GM12865 (cell line): Measurements from ENCODE around the gene MYOD1.

ENCODE experiments used
- DNase-seq: peaks from one replicate; pipeline ENCODE4 v3.0.0; 2010; ENCODE audit warnings: low read depth
- H3K4me3 ChIP-seq: 2 replicates; pipeline ENCODE4 v1.5.1; 2011; ENCODE audit warnings: mild to moderate bottlenecking, low read depth, low read length, control low read depth
- CTCF ChIP-seq: IDR thresholded peaks from 2 replicates; pipeline ENCODE4 v1.5.1; 2011; ENCODE audit warnings: low read length, control low read depth, low read depth, inconsistent platforms; ENCODE audit not compliant: insufficient read depth; ENCODE audit errors: missing control alignments

Gene MYOD1

GRCh38 chr11:17766590-17766989, 47.2 kb downstream of the MYOD1 start:
- H3K4me3 ChIP-seq, result no peak overlapping the region
- no peak for DNase-seq
- no peak for TF ChIP-seq CTCF

- DNase-seq, result no peak
- no peak for TF ChIP-seq CTCF
These were observed 48.0 kb downstream of the MYOD1 start for GRCh38 chr11:17767301-17767885.

GRCh38 chr11:17767914-17768313, 48.5 kb downstream of the MYOD1 start:
- H3K4me3 ChIP-seq, result no peak overlapping the region
- no peak for TF ChIP-seq CTCF
- DNase-seq, result no peak

More at GRCh38 chr11:17767301-17767885, 48.0 kb downstream of the MYOD1 start:
- H3K4me3 ChIP-seq, result no peak overlapping the region

GRCh38 chr11:17768547-17768946, 49.2 kb downstream of the MYOD1 start:
- TF ChIP-seq CTCF, result no peak
- no peak overlapping the region for H3K4me3 ChIP-seq
- DNase-seq, result no peak

GRCh38 chr11:17769218-17769617, 49.8 kb downstream of the MYOD1 start:
- H3K4me3 ChIP-seq, result no peak overlapping the region
- DNase-seq, result no peak
- no peak for TF ChIP-seq CTCF

- peak; percentile 18 for DNase-seq
- TF ChIP-seq CTCF, result peak; percentile 1
- no peak overlapping the region for H3K4me3 ChIP-seq
These were observed 50.8 kb downstream of the MYOD1 start for GRCh38 chr11:17770048-17770652.

GRCh38 chr11:17770917-17771316, 51.5 kb downstream of the MYOD1 start:
- DNase-seq, result no peak
- TF ChIP-seq CTCF, result no peak

More at GRCh38 chr11:17770917-17771316, 51.5 kb downstream of the MYOD1 start:
- no peak overlapping the region for H3K4me3 ChIP-seq
